Embryonic facial prominence (tissue), 1 donor: ENCODE results near the gene RNF183.
"Not testable (repeated sequence)": the region's sequence is repeated elsewhere in the genome, so short reads cannot be mapped to it uniquely, and the experiment has no call there.

ENCODE experiments used
- DNase-seq: peaks from one replicate; pipeline ENCODE4 v3.0.0-alpha.2; 2016; ENCODE audit errors: extremely low spot score

Gene RNF183

GRCh38 chr9:113316030-113316429 lies 12.9 kb upstream of the RNF183 start:
- no peak for DNase-seq

GRCh38 chr9:113315231-113315630 lies 12.1 kb upstream of the RNF183 start:
- DNase-seq = no peak

- DNase-seq = no peak
Measured at GRCh38 chr9:113313261-113313660, 10.1 kb upstream of the RNF183 start.

- no peak for DNase-seq
Measured at GRCh38 chr9:113311961-113312360, 8.8 kb upstream of the RNF183 start.

- DNase-seq = no peak
Measured at GRCh38 chr9:113310538-113310937, 7.4 kb upstream of the RNF183 start.

- DNase-seq = peak; percentile 29
Measured at GRCh38 chr9:113309204-113309813, 6.1 kb upstream of the RNF183 start.

- no peak for DNase-seq
Measured at GRCh38 chr9:113307396-113307975, 4.3 kb upstream of the RNF183 start.

- no peak for DNase-seq
Measured at GRCh38 chr9:113306566-113306965, 3.4 kb upstream of the RNF183 start.

- DNase-seq = no peak
Measured at GRCh38 chr9:113301548-113301947, 1.6 kb downstream of the RNF183 start.

GRCh38 chr9:113299800-113300292 lies 3.3 kb downstream of the RNF183 start:
- DNase-seq = no peak

GRCh38 chr9:113298924-113299770 lies 4.0 kb downstream of the RNF183 start:
- DNase-seq = no peak

- no peak for DNase-seq
Measured at GRCh38 chr9:113298311-113298710, 4.9 kb downstream of the RNF183 start.

GRCh38 chr9:113296796-113297558 lies 6.2 kb downstream of the RNF183 start:
- DNase-seq = no peak

- not testable (repeated sequence) for DNase-seq
Measured at GRCh38 chr9:113296247-113296646, 6.9 kb downstream of the RNF183 start.

GRCh38 chr9:113293285-113293878 lies 9.8 kb downstream of the RNF183 start:
- DNase-seq = no peak

- no peak for DNase-seq
Measured at GRCh38 chr9:113290052-113290607, 13.0 kb downstream of the RNF183 start.

GRCh38 chr9:113289091-113289490 lies 14.1 kb downstream of the RNF183 start:
- DNase-seq = no peak

GRCh38 chr9:113281356-113281755 lies 21.8 kb downstream of the RNF183 start:
- no peak for DNase-seq

GRCh38 chr9:113278840-113279239 lies 24.3 kb downstream of the RNF183 start:
- DNase-seq = no peak

GRCh38 chr9:113275157-113276131 lies 27.7 kb downstream of the RNF183 start, which contains the start of the genes CDC26 and PRPF4:
CDC26 (minus strand) TSS chr9:113275572; CDS start chr9:113272507, 3,065 bp downstream.
PRPF4 (plus strand) TSS chr9:113275658; CDS start chr9:113275744, 86 bp downstream.
- peak; percentile 99 for DNase-seq
